Natural killer cell (primary cell): ENCODE results near the gene ADRA1B. TPM values are rescaled to one million over a fixed set of nuclear protein-coding genes. Genes with fewer than 3 reads are reported as not detected.

Source experiments
- ATAC-seq, 3 donors: fragments of 150-1000 bp in 2 of 3; fragments of 200-7000 bp in 1 of 3; cut with Tn5 transposase; 1 replicate in 1 of 3; 2 replicates in 2 of 3; pipeline ENCODE4 v1.10.0; 2021; ENCODE audit warnings: mild to moderate bottlenecking in 2 of 3, moderate library complexity in 2 of 3
- DNase-seq, 2 donors: peaks; one replicate each; pipeline versions ENCODE4 v3.0.0 to v3.0.0-alpha.2; 2013 to 2021; ENCODE audit warnings: mixed read lengths in 1 of 2
- H3K27ac ChIP-seq: one replicate; pipeline ENCODE4 v1.5.1; 2013; ENCODE audit warnings: mild to moderate bottlenecking, low read length
- H3K27me3 ChIP-seq: one replicate; pipeline ENCODE4 v1.6.1; 2013; ENCODE audit warnings: low read length; ENCODE audit not compliant: control insufficient read depth, insufficient read depth
- H3K36me3 ChIP-seq: one replicate; pipeline ENCODE4 v1.6.1; 2013; ENCODE audit warnings: low read length; ENCODE audit not compliant: control insufficient read depth, insufficient read depth
- H3K4me1 ChIP-seq: one replicate; pipeline ENCODE4 v1.6.1; 2013; ENCODE audit warnings: low read length; ENCODE audit not compliant: control insufficient read depth, insufficient read depth
- H3K4me3 ChIP-seq: one replicate; pipeline ENCODE4 v1.5.1; 2013; ENCODE audit warnings: low read length
- H3K9me3 ChIP-seq: one replicate; pipeline ENCODE4 v1.6.1; 2013; ENCODE audit warnings: low read length; ENCODE audit not compliant: control insufficient read depth, insufficient read depth
- H3K27ac Mint-ChIP-seq, 2 donors: one replicate each; pipeline ENCODE4 v1.8.0; 2022; ENCODE audit warnings: mild to moderate bottlenecking in 2 of 2, mixed read lengths in 2 of 2, moderate library complexity in 1 of 2
- H3K27me3 Mint-ChIP-seq, 2 donors: one replicate each; pipeline ENCODE4 v1.8.0; 2022; ENCODE audit warnings: low read depth in 2 of 2, mixed read lengths in 2 of 2
- H3K36me3 Mint-ChIP-seq: one replicate; pipeline ENCODE4 v1.8.0; 2022; ENCODE audit warnings: mixed read lengths
- H3K4me1 Mint-ChIP-seq, 2 donors: one replicate each; pipeline ENCODE4 v1.8.0; 2022; ENCODE audit warnings: mixed read lengths in 2 of 2
- H3K4me3 Mint-ChIP-seq: one replicate; pipeline ENCODE4 v1.8.0; 2022; ENCODE audit warnings: mild to moderate bottlenecking, moderate library complexity, mixed read lengths
- H3K9me3 Mint-ChIP-seq, 2 donors: one replicate each; pipeline ENCODE4 v1.8.0; 2022; ENCODE audit warnings: mixed read lengths in 2 of 2
- CTCF ChIP-seq: fragments of 200-600 bp; IDR thresholded peaks from one replicate; pipeline ENCODE4 v1.8.0; 2022; ENCODE audit warnings: antibody characterized with exemption
- WGBS: methylation state at CpG from one replicate; pipeline ENCODE4 v1.1.7; 2013; ENCODE audit warnings: missing lambda C conversion rate; ENCODE audit not compliant: insufficient coverage; 5-methylcytosine and 5-hydroxymethylcytosine counted together
- intact Hi-C: fragments of 100-400 bp; cut with micrococcal nuclease; formaldehyde crosslinking; loops from one replicate; pipeline ENCODE4 v1.14.2; 2022
- total RNA-seq, 4 donors: library from RNA; stranded (reverse); fragments of 120-200 nt in 1 of 4; gene quantifications; one replicate each; pipeline versions ENCODE4 v1.2.3 to v1.2.4, GENCODE V29; 2013 to 2022

The ADRA1B gene
- total RNA-seq, 3 donors from 2014 or later (not counting 1 experiment from before 2014, with no cell fraction given) = not detected

- no peak overlapping the region for H3K4me3 ChIP-seq
- ATAC-seq = no peak
- Mint-ChIP-seq H3K4me1 (no peaks in the 10 kb centered on the region), H3K27me3 (peaks cover 16 to 54% of the 10 kb centered on the region in 2 donors), H3K9me3 (no peaks in the 10 kb centered on the region), H3K36me3 (no peaks in the 10 kb centered on the region), H3K4me3 (no peak overlapping the region), H3K27ac (no peak overlapping the region)
- DNase-seq = no peak
- no peaks in the 10 kb centered on the region for H3K9me3 ChIP-seq
- no peaks in the 10 kb centered on the region for H3K4me1 ChIP-seq
- H3K27ac ChIP-seq = no peak overlapping the region
- H3K27me3 ChIP-seq = peaks cover 5% of the 10 kb centered on the region
- no peaks in the 10 kb centered on the region for H3K36me3 ChIP-seq
- TF ChIP-seq CTCF = no peak
- WGBS = 88% methylated on average over 8 of the region's 8 CpGs
- intact Hi-C loops = no loop called here
Measured at GRCh38 chr5:159902444-159903121, 13.7 kb upstream of the ADRA1B start.

- no peaks in the 10 kb centered on the region for H3K36me3 Mint-ChIP-seq
- no CpG with 5 or more reads among the region's 1 CpG for WGBS
- H3K4me1 ChIP-seq = no peaks in the 10 kb centered on the region
- H3K27ac Mint-ChIP-seq = no peak overlapping the region
- no peaks in the 10 kb centered on the region for H3K9me3 Mint-ChIP-seq
- H3K27ac ChIP-seq = no peak overlapping the region
- DNase-seq (no peak), ATAC-seq (no peak)
- H3K27me3 Mint-ChIP-seq = peaks cover 21 to 53% of the 10 kb centered on the region in 2 donors
- no peaks in the 10 kb centered on the region for H3K9me3 ChIP-seq
- H3K36me3 ChIP-seq = no peaks in the 10 kb centered on the region
- H3K27me3 ChIP-seq = peaks cover 5% of the 10 kb centered on the region
- no peak for TF ChIP-seq CTCF
- no peak overlapping the region for H3K4me3 ChIP-seq
- H3K4me3 Mint-ChIP-seq = no peak overlapping the region
- intact Hi-C loops = no loop called here
- H3K4me1 Mint-ChIP-seq = no peaks in the 10 kb centered on the region
Measured at GRCh38 chr5:159903131-159903530, 13.2 kb upstream of the ADRA1B start.

- no peaks in the 10 kb centered on the region for H3K4me1 ChIP-seq
- Mint-ChIP-seq H3K4me1 (no peaks in the 10 kb centered on the region), H3K27me3 (peaks cover 26 to 53% of the 10 kb centered on the region in 2 donors), H3K4me3 (no peak overlapping the region), H3K27ac (no peak overlapping the region), H3K9me3 (no peaks in the 10 kb centered on the region), H3K36me3 (no peaks in the 10 kb centered on the region)
- DNase-seq (no peak), ATAC-seq (no peak)
- WGBS = 90% methylated on average over 1 of the region's 1 CpG
- TF ChIP-seq CTCF = no peak
- no peaks in the 10 kb centered on the region for H3K9me3 ChIP-seq
- H3K27ac ChIP-seq = no peak overlapping the region
- H3K4me3 ChIP-seq = no peak overlapping the region
- intact Hi-C loops = no loop called here
- no peaks in the 10 kb centered on the region for H3K36me3 ChIP-seq
- peaks cover 5% of the 10 kb centered on the region for H3K27me3 ChIP-seq
Measured at GRCh38 chr5:159904874-159905273, 11.4 kb upstream of the ADRA1B start.

GRCh38 chr5:159905496-159905895, 10.8 kb upstream of the ADRA1B start:
- DNase-seq (no peak), ATAC-seq (no peak)
- Mint-ChIP-seq H3K27me3 (peaks cover 25 to 53% of the 10 kb centered on the region in 2 donors), H3K36me3 (no peaks in the 10 kb centered on the region), H3K9me3 (no peaks in the 10 kb centered on the region), H3K27ac (no peak overlapping the region), H3K4me3 (no peak overlapping the region), H3K4me1 (no peaks in the 10 kb centered on the region)
- Histone ChIP-seq H3K27me3 (peaks cover 5% of the 10 kb centered on the region), H3K9me3 (no peaks in the 10 kb centered on the region), H3K36me3 (no peaks in the 10 kb centered on the region), H3K27ac (no peak overlapping the region), H3K4me1 (no peaks in the 10 kb centered on the region), H3K4me3 (no peak overlapping the region)
- TF ChIP-seq CTCF = no peak
- intact Hi-C loops = no loop called here
